B cell (primary cell): Measurements from ENCODE around the gene PDZD4. TPM values are rescaled to one million over a fixed set of nuclear protein-coding genes. Genes with fewer than 3 reads are reported as not detected.
A peak's percentile ranks its signal among the peaks of the same experiment; 100 is the strongest.

Experiments
- ATAC-seq: fragments of 200-7000 bp; cut with Tn5 transposase; one replicate; pipeline ENCODE4 v1.10.0; 2021; ENCODE audit warnings: low read depth, mild to moderate bottlenecking, moderate number of reproducible peaks, moderate library complexity
- CTCF ChIA-PET: fragments of 350-600 bp; sonication (Branson Sonifier 250); formaldehyde crosslinking; loops from one replicate; lab custom pipeline; 2021; ENCODE audit warnings: antibody characterized with exemption, inconsistent platforms; lab: Charles Lee
- POLR2A ChIA-PET: fragments of 350-600 bp; sonication (Branson Sonifier 250); formaldehyde crosslinking; loops from one replicate; lab custom pipeline; 2021; ENCODE audit warnings: antibody characterized with exemption; lab: Charles Lee
- DNase-seq: peaks from one replicate; pipeline ENCODE4 v3.0.0; 2013
- H2AFZ ChIP-seq: 2 replicates; pipeline ENCODE4 v1.6.1; 2012; ENCODE audit warnings: mild to moderate bottlenecking, low read depth, low read length; ENCODE audit not compliant: insufficient read depth, poor library complexity, severe bottlenecking
- H3K27ac ChIP-seq, 2 donors: 1 replicate in 1 of 2; 2 replicates in 1 of 2; pipeline ENCODE4 v1.5.1; 2012 to 2013; ENCODE audit warnings: low read length in 2 of 2, mild to moderate bottlenecking in 2 of 2, moderate library complexity in 1 of 2
- H3K27me3 ChIP-seq, 4 experiments: fragments of 200-600 bp in 1 of 4; sonication (generic) in 1 of 4; replicated peaks in 1 of 4; 1 replicate in 2 of 4; 2 replicates in 2 of 4; pipeline versions ENCODE4 v1.6.1 to v1.7.0; 2013 to 2016; ENCODE audit warnings: low read length in 3 of 4, mild to moderate bottlenecking in 2 of 4, mixed read lengths in 1 of 4, moderate library complexity in 1 of 4; ENCODE audit not compliant: insufficient read depth in 4 of 4, control insufficient read depth in 3 of 4; ENCODE audit errors: control extremely low read depth in 1 of 4
- H3K36me3 ChIP-seq, 2 experiments: replicated peaks in 1 of 2; 1 replicate in 1 of 2; 2 replicates in 1 of 2; pipeline versions ENCODE4 v1.6.1 to v1.7.1; 2013; ENCODE audit warnings: low read length in 1 of 2; ENCODE audit not compliant: insufficient read depth in 2 of 2, control insufficient read depth in 1 of 2; ENCODE audit errors: control extremely low read depth in 1 of 2, extremely low read depth in 1 of 2
- H3K4me1 ChIP-seq, 2 donors: fragments of 200-600 bp in 1 of 2; sonication (generic) in 1 of 2; 1 replicate in 1 of 2; 2 replicates in 1 of 2; pipeline versions ENCODE4 v1.5.1 to v1.6.1; 2013 to 2017; ENCODE audit warnings: low read length in 2 of 2; ENCODE audit not compliant: control insufficient read depth in 2 of 2, insufficient read depth in 2 of 2
- H3K4me2 ChIP-seq: replicated peaks from 2 replicates; pipeline ENCODE3; 2012; ENCODE audit warnings: mild to moderate bottlenecking, low read depth, low read length; ENCODE audit not compliant: poor library complexity, severe bottlenecking
- H3K4me3 ChIP-seq, 5 experiments: fragments of 200-600 bp in 1 of 5; sonication (generic) in 1 of 5; 1 replicate in 3 of 5; 2 replicates in 2 of 5; pipeline versions ENCODE4 v1.5.1 to v1.7.0; 2011 to 2016; ENCODE audit warnings: low read length in 4 of 5, mild to moderate bottlenecking in 4 of 5, low read depth in 2 of 5, control low read depth in 1 of 5, moderate library complexity in 1 of 5; ENCODE audit not compliant: insufficient read depth in 1 of 5; ENCODE audit errors: control extremely low read depth in 1 of 5, extremely low read depth in 1 of 5
- H3K79me2 ChIP-seq: fragments of 200-600 bp; sonication (generic); one replicate; pipeline ENCODE4 v1.6.0; 2016; ENCODE audit warnings: low read length; ENCODE audit not compliant: control insufficient read depth, insufficient read depth
- H3K9ac ChIP-seq: fragments of 200-600 bp; sonication (generic); 2 replicates; pipeline ENCODE4 v1.6.1; 2017; ENCODE audit warnings: mild to moderate bottlenecking, low read length, moderate library complexity
- H3K9me3 ChIP-seq, 3 donors: one replicate each; pipeline versions ENCODE4 v1.6.1 to v1.7.1; 2013; ENCODE audit warnings: low read length in 2 of 3; ENCODE audit not compliant: control insufficient read depth in 2 of 3, insufficient read depth in 1 of 3; ENCODE audit errors: control extremely low read depth in 1 of 3
- H4K20me1 ChIP-seq: 2 replicates; pipeline ENCODE4 v1.6.0; 2012; ENCODE audit warnings: mild to moderate bottlenecking, low read length; ENCODE audit not compliant: insufficient read depth, control insufficient read depth, poor library complexity, severe bottlenecking
- H3K27ac Mint-ChIP-seq: one replicate; pipeline ENCODE4 v1.8.0; 2021; ENCODE audit warnings: mixed read lengths
- H3K27me3 Mint-ChIP-seq: one replicate; pipeline ENCODE4 v1.8.0; 2021; ENCODE audit warnings: mixed read lengths
- H3K4me1 Mint-ChIP-seq: one replicate; pipeline ENCODE4 v1.8.0; 2021; ENCODE audit warnings: mixed read lengths
- H3K4me3 Mint-ChIP-seq: one replicate; pipeline ENCODE4 v1.8.0; 2021; ENCODE audit warnings: mixed read lengths
- H3K9me3 Mint-ChIP-seq: one replicate; pipeline ENCODE4 v1.8.0; 2022; ENCODE audit warnings: mixed read lengths; ENCODE audit not compliant: insufficient read depth
- CTCF ChIP-seq: fragments of 200-600 bp; IDR thresholded peaks from one replicate; pipeline ENCODE4 v1.8.0; 2022; ENCODE audit warnings: antibody characterized with exemption, mild to moderate bottlenecking
- EZH2 ChIP-seq: IDR thresholded peaks from 2 replicates; pipeline ENCODE4 v1.6.1; 2012; ENCODE audit warnings: borderline replicate concordance, low read depth, mild to moderate bottlenecking, moderate library complexity, low read length; ENCODE audit not compliant: insufficient read depth, poor library complexity, severe bottlenecking
- WGBS: methylation state at CpG from one replicate; pipeline ENCODE4 v1.1.5; 2013; ENCODE audit warnings: missing lambda C conversion rate; ENCODE audit not compliant: insufficient coverage; 5-methylcytosine and 5-hydroxymethylcytosine counted together
- intact Hi-C: fragments of 100-400 bp; cut with micrococcal nuclease; formaldehyde crosslinking; loops from one replicate; pipeline ENCODE4 v1.10.0; 2022
- polyA plus RNA-seq: library from polyadenylated mRNA; depleted of rRNA; stranded (reverse); fragments of >200 nt; gene quantifications from 2 replicates; pipeline ENCODE4 v1.2.3, GENCODE V29; 2012
- total RNA-seq, 2 donors: library from RNA; stranded (reverse); fragments of 120-200 nt in 1 of 2; gene quantifications; 1 replicate in 1 of 2; 2 replicates in 1 of 2; pipeline versions ENCODE4 v1.2.3 to v1.2.4, GENCODE V29; 2013 to 2022

The PDZD4 gene
- total and polyA plus RNA-seq, 2 donors (not counting 1 experiment from before 2014, with no cell fraction given) = 0.36 TPM; not detected in 1

GRCh38 chrX:153794897-153795816 is 35.2 kb downstream of the PDZD4 start:
- Histone ChIP-seq H3K4me1 (peaks cover 16 to 24% of the 10 kb centered on the region in 2 donors), H3K9me3 (no peaks in the 10 kb centered on the region), H3K36me3 (peaks cover 0 to 15% of the 10 kb centered on the region in 2 experiments), H3K9ac (peak overlapping the region; percentile 78), H3K27ac (peak overlapping the region; percentile 55 to 90), H3K27me3 (no peaks in the 10 kb centered on the region), H3K4me3 (peak overlapping the region; percentile 12 to 80 (median 80)), H4K20me1 (peaks cover 8% of the 10 kb centered on the region), H3K79me2 (peaks cover 61% of the 10 kb centered on the region), H2AFZ (peak overlapping the region; percentile 84), H3K4me2 (peak overlapping the region; percentile 81)
- no peak for DNase-seq
- H3K4me3 Mint-ChIP-seq = peak overlapping the region; percentile 93
- H3K27me3 Mint-ChIP-seq = no peaks in the 10 kb centered on the region
- TF ChIP-seq EZH2 (no peak), CTCF (no peak)
- no peak for ATAC-seq
- no peaks in the 10 kb centered on the region for H3K9me3 Mint-ChIP-seq
- ChIA-PET CTCF (interaction anchor here (1.0 to 2.6 kb wide), 2 partner anchors 128 to 152 kb away, joined by 5 to 9 read pairs; no protein-coding TSS in a partner anchor), POLR2A (interaction anchor here (0.5 to 1.5 kb wide), 5 partner anchors 71 to 239 kb away, joined by 3 to 11 read pairs (median 6); partner anchors contain the start of gene BCAP31)
- WGBS = 16% methylated on average over 30 of the region's 47 CpGs
- intact Hi-C loops = loop anchor here (1.0 kb wide), 2 partner anchors 71 to 133 kb away; partner anchors contain the start of genes ABCD1 and BCAP31
- H3K27ac Mint-ChIP-seq = peak overlapping the region; percentile 97
- peaks cover 30% of the 10 kb centered on the region for H3K4me1 Mint-ChIP-seq
